HFF-Myc (cell line): ENCODE data around the gene OPRD1.

Experiments
- DNase-seq: peaks from one replicate; pipeline ENCODE4 v3.0.0-alpha.2; 2011; ENCODE audit warnings: low read depth; ENCODE audit errors: extremely low read depth
- H3K4me3 ChIP-seq: replicated peaks from 2 replicates; pipeline ENCODE4 v1.5.1; 2011; ENCODE audit warnings: low read depth, mild to moderate bottlenecking, control low read depth, low read length
- CTCF ChIP-seq: IDR thresholded peaks from 2 replicates; pipeline ENCODE4 v1.5.1; 2012; ENCODE audit warnings: mild to moderate bottlenecking, low read depth, low read length, control low read depth; ENCODE audit errors: missing control alignments

Gene OPRD1

GRCh38 chr1:28887419-28887834 lies 75.5 kb downstream of the OPRD1 start:
- no peak for TF ChIP-seq CTCF
- no peak for DNase-seq
- H3K4me3 ChIP-seq = peak overlapping the region; percentile 76

- no peak for TF ChIP-seq CTCF
- H3K4me3 ChIP-seq = peak overlapping the region; percentile 76
- DNase-seq = no peak
Observed at GRCh38 chr1:28887835-28888682, 76.1 kb downstream of the OPRD1 start.

GRCh38 chr1:28888915-28889314 lies 76.9 kb downstream of the OPRD1 start:
- DNase-seq = no peak
- TF ChIP-seq CTCF = no peak
- H3K4me3 ChIP-seq = no peak overlapping the region

- no peak for DNase-seq
- H3K4me3 ChIP-seq = no peak overlapping the region
- TF ChIP-seq CTCF = no peak
Observed at GRCh38 chr1:28889357-28889756, 77.4 kb downstream of the OPRD1 start.

GRCh38 chr1:28890435-28890834 lies 78.5 kb downstream of the OPRD1 start:
- no peak for DNase-seq
- TF ChIP-seq CTCF = no peak
- H3K4me3 ChIP-seq = no peak overlapping the region

- DNase-seq = no peak
- no peak overlapping the region for H3K4me3 ChIP-seq
- TF ChIP-seq CTCF = no peak
Observed at GRCh38 chr1:28890836-28891235, 78.9 kb downstream of the OPRD1 start.
